ENCODE data around the gene AKNA.

Gene AKNA

GRCh38 chr9:114300846-114301797 lies 86.7 kb downstream of the AKNA start:
- no peak overlapping the region for H3K27ac ChIP-seq
- TF ChIP-seq, protein P1, sequence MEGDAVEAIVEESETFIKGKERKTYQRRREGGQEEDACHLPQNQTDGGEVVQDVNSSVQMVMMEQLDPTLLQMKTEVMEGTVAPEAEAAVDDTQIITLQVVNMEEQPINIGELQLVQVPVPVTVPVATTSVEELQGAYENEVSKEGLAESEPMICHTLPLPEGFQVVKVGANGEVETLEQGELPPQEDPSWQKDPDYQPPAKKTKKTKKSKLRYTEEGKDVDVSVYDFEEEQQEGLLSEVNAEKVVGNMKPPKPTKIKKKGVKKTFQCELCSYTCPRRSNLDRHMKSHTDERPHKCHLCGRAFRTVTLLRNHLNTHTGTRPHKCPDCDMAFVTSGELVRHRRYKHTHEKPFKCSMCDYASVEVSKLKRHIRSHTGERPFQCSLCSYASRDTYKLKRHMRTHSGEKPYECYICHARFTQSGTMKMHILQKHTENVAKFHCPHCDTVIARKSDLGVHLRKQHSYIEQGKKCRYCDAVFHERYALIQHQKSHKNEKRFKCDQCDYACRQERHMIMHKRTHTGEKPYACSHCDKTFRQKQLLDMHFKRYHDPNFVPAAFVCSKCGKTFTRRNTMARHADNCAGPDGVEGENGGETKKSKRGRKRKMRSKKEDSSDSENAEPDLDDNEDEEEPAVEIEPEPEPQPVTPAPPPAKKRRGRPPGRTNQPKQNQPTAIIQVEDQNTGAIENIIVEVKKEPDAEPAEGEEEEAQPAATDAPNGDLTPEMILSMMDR (conservative IDR thresholded peaks at IDR 0.05), result no peak

DNA sequence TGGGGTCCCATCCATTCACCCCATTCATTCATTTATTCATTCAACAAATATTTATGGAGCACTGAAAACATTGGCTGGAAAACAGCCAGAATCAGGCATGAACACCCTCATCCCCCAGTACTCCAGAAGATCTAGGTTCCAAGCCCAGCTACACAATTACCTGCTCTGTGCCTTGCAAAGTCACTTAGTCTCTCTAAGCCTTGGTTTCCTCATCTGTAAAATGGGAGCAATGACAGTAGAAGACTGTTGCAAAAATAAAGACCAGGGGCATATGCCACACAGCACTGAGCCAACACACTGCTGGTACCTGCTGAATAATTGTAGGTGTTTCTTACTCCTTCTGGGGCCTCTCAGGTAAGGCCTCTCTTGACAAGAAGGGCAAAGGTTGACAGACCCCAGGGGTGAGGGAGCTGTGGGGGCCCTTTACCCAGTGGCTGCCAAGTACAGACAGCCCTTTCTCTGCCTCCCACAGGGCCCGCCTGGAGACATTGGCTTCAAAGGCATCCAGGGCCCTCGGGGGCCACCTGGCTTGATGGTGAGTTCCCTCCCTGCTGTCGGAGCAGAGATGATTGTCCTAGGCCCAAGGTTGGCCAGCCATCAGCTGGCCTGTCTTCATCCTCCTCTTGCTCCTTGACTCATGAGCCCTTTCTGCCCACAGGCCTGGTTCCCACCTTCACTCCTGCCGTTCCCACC lies 87.5 kb downstream of the AKNA start:
- H3K27ac ChIP-seq, result no peak overlapping the region

GRCh38 chr9:114299286-114300152 lies 88.3 kb downstream of the AKNA start:
- TF ChIP-seq, protein P1 (conservative IDR thresholded peaks at IDR 0.05), result no peak
- H3K27ac ChIP-seq, result no peak overlapping the region

More for the DNA sequence above, 87.5 kb downstream of the AKNA start:
- TF ChIP-seq, protein P1 (conservative IDR thresholded peaks at IDR 0.05), result no peak

GRCh38 chr9:114296338-114296737 lies 91.4 kb downstream of the AKNA start:
- H3K27ac ChIP-seq, result no peak overlapping the region
- TF ChIP-seq, protein P1 (conservative IDR thresholded peaks at IDR 0.05), result no peak

GRCh38 chr9:114294664-114295063 lies 93.1 kb downstream of the AKNA start:
- H3K27ac ChIP-seq, result no peak overlapping the region
- TF ChIP-seq, protein P1 (conservative IDR thresholded peaks at IDR 0.05), result no peak

- TF ChIP-seq, protein P1 (conservative IDR thresholded peaks at IDR 0.05), result no peak
- no peak overlapping the region for H3K27ac ChIP-seq
Observed at GRCh38 chr9:114291886-114292590, 95.7 kb downstream of the AKNA start.
